GM12892 (cell line): ENCODE results near the gene CIT.

Experiments
- POLR2A ChIP-seq: IDR thresholded peaks from 2 replicates; pipeline ENCODE4 v1.6.1; 2011; ENCODE audit warnings: low read depth, low read length, control low read depth
- POLR2AphosphoS5 ChIP-seq: IDR thresholded peaks from 2 replicates; pipeline ENCODE4 v1.6.1; 2011; ENCODE audit warnings: low read depth, low read length, control low read depth
- TAF1 ChIP-seq: IDR thresholded peaks from 2 replicates; pipeline ENCODE4 v1.6.1; 2011; ENCODE audit warnings: low read depth, mild to moderate bottlenecking, control low read depth, low read length, borderline replicate concordance

- TF ChIP-seq POLR2A (no peak), POLR2AphosphoS5 (no peak), TAF1 (no peak)
Observed at GRCh38 chr12:119925269-119925668, 48.1 kb upstream of the CIT start.
